Activated T-helper 17 cell treated with anti-CD3 and anti-CD28 coated beads, Interleukin-2, amount 50 U/mL, for 72 hours (primary cell): ENCODE measurements around the gene CERS3. TPM values are rescaled to one million over a fixed set of nuclear protein-coding genes. Genes with fewer than 3 reads are reported as not detected.

ENCODE experiments used
- ATAC-seq: fragments of 150-1000 bp; cut with Tn5 transposase; replicated peaks from 2 replicates; pipeline ENCODE4 v1.10.0; 2021; ENCODE audit warnings: mild to moderate bottlenecking, moderate library complexity
- H3K27ac Mint-ChIP-seq: one replicate; pipeline ENCODE4 v1.8.0; 2022; ENCODE audit warnings: mixed read lengths
- H3K27me3 Mint-ChIP-seq: one replicate; pipeline ENCODE4 v1.8.0; 2022; ENCODE audit warnings: mixed read lengths
- H3K36me3 Mint-ChIP-seq: one replicate; pipeline ENCODE4 v1.8.0; 2022; ENCODE audit warnings: low read depth, mild to moderate bottlenecking, mixed read lengths
- H3K4me1 Mint-ChIP-seq: one replicate; pipeline ENCODE4 v1.8.0; 2022; ENCODE audit warnings: mixed read lengths
- H3K4me3 Mint-ChIP-seq: one replicate; pipeline ENCODE4 v1.8.0; 2022; ENCODE audit warnings: mild to moderate bottlenecking, mixed read lengths
- H3K9me3 Mint-ChIP-seq: one replicate; pipeline ENCODE4 v1.8.0; 2022; ENCODE audit warnings: mixed read lengths
- total RNA-seq, 2 donors: library from RNA; stranded (reverse); gene quantifications; one replicate each; pipeline ENCODE4 v1.2.3, GENCODE V29; 2022

Gene CERS3
- total RNA-seq, 2 donors from 2014 or later: 0.54 to 1.0 TPM

- no peak for ATAC-seq
- no peaks in the 10 kb centered on the region for H3K27me3 Mint-ChIP-seq
- no peak overlapping the region for H3K4me3 Mint-ChIP-seq
- peaks cover 10% of the 10 kb centered on the region for H3K4me1 Mint-ChIP-seq
- H3K9me3 Mint-ChIP-seq: no peaks in the 10 kb centered on the region
- no peak overlapping the region for H3K27ac Mint-ChIP-seq
- no peaks in the 10 kb centered on the region for H3K36me3 Mint-ChIP-seq
Measured at GRCh38 chr15:100516643-100517512, 11.9 kb downstream of the CERS3 start.

GRCh38 chr15:100515758-100516157, 13.0 kb downstream of the CERS3 start:
- Mint-ChIP-seq H3K27ac (no peak overlapping the region), H3K27me3 (no peaks in the 10 kb centered on the region), H3K36me3 (no peaks in the 10 kb centered on the region), H3K4me1 (peaks cover 5% of the 10 kb centered on the region), H3K4me3 (no peak overlapping the region), H3K9me3 (no peaks in the 10 kb centered on the region)
- peak; percentile 45 for ATAC-seq

DNA sequence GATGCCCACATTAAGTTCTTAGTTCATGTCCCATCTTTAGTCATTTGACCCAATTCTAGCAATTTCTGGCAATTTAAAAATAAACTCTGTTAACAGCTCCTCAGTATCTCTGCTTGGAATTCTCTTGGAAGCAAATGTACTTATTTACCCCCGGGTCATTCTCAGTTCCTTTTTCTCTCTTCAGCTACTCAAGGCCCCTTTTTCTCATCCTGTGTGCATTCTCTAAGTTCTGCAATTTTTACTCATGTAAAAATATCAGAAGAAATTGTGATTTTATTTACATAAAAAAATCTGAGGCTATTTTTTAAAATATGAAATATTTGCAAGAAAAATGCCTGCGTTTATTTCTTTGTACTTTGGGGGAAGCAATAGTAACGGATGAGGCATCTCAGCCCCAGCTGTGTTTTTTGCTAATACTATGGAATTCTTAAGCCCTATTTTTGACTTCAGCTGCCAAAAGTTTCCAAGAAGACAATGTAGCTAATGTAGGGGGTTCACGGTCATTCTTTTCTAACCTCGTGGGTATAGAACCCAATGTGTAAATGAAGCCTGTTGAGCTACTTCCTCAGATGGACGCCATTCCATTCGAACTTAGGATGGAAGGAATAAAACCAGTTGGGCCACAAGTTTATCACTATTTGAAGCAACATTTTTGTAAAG, 20.0 kb downstream of the CERS3 start:
- ATAC-seq: no peak
- H3K4me1 Mint-ChIP-seq: no peaks in the 10 kb centered on the region
- no peaks in the 10 kb centered on the region for H3K27me3 Mint-ChIP-seq
- H3K27ac Mint-ChIP-seq: no peak overlapping the region
- no peaks in the 10 kb centered on the region for H3K36me3 Mint-ChIP-seq
- H3K4me3 Mint-ChIP-seq: no peak overlapping the region
- H3K9me3 Mint-ChIP-seq: no peaks in the 10 kb centered on the region

GRCh38 chr15:100502651-100503050, 26.1 kb downstream of the CERS3 start:
- ATAC-seq: no peak
- no peaks in the 10 kb centered on the region for H3K36me3 Mint-ChIP-seq
- H3K4me3 Mint-ChIP-seq: no peak overlapping the region
- no peaks in the 10 kb centered on the region for H3K27me3 Mint-ChIP-seq
- no peaks in the 10 kb centered on the region for H3K4me1 Mint-ChIP-seq
- no peak overlapping the region for H3K27ac Mint-ChIP-seq
- H3K9me3 Mint-ChIP-seq: no peaks in the 10 kb centered on the region

DNA sequence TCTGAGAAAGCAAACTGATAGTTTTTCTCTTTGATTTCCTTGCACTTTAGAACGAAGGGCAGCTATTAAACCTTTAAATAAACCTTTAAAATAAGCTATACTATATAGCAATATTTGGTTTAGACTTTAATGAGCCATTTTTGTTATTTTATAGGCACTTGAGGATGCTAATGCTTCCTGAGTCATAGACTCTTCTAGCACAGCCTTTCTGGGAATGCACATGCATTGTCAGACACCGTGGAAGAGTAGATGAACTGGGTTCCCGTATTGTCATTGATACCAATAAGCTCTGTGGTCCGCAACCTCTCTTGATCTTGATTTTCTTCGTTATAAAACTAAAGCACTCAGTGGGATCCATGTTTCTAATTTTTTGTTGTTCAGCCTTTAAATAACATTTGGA, 27.6 kb downstream of the CERS3 start:
- no peak overlapping the region for H3K4me3 Mint-ChIP-seq
- no peaks in the 10 kb centered on the region for H3K9me3 Mint-ChIP-seq
- H3K4me1 Mint-ChIP-seq: no peaks in the 10 kb centered on the region
- H3K27me3 Mint-ChIP-seq: no peaks in the 10 kb centered on the region
- H3K27ac Mint-ChIP-seq: no peak overlapping the region
- ATAC-seq: no peak
- no peaks in the 10 kb centered on the region for H3K36me3 Mint-ChIP-seq

- no peaks in the 10 kb centered on the region for H3K27me3 Mint-ChIP-seq
- no peak for ATAC-seq
- no peaks in the 10 kb centered on the region for H3K9me3 Mint-ChIP-seq
- no peaks in the 10 kb centered on the region for H3K4me1 Mint-ChIP-seq
- H3K36me3 Mint-ChIP-seq: no peaks in the 10 kb centered on the region
- H3K4me3 Mint-ChIP-seq: no peak overlapping the region
- H3K27ac Mint-ChIP-seq: no peak overlapping the region
Measured at GRCh38 chr15:100500226-100500990, 28.3 kb downstream of the CERS3 start.

DNA sequence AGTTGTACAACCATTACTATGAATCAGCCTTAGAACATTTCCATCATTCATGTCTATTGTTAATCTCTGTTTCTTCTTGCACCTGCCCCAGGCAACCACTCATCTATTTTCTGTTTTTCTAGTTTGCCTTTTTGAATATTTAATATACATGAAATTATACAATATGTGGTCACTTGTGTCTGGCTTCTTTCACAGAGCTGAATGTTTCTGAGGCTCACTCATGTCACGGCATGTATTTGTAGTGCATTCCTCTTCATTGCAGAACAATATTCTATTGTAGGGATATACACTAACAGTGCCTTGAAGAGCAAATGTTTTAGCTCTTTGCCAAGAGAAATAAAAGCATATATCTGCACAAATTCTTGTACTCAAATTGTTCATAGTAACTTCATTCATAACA, 32.9 kb downstream of the CERS3 start:
- no peaks in the 10 kb centered on the region for H3K36me3 Mint-ChIP-seq
- H3K4me3 Mint-ChIP-seq: no peak overlapping the region
- no peaks in the 10 kb centered on the region for H3K27me3 Mint-ChIP-seq
- H3K9me3 Mint-ChIP-seq: no peaks in the 10 kb centered on the region
- H3K4me1 Mint-ChIP-seq: no peaks in the 10 kb centered on the region
- ATAC-seq: no peak
- H3K27ac Mint-ChIP-seq: no peak overlapping the region

DNA sequence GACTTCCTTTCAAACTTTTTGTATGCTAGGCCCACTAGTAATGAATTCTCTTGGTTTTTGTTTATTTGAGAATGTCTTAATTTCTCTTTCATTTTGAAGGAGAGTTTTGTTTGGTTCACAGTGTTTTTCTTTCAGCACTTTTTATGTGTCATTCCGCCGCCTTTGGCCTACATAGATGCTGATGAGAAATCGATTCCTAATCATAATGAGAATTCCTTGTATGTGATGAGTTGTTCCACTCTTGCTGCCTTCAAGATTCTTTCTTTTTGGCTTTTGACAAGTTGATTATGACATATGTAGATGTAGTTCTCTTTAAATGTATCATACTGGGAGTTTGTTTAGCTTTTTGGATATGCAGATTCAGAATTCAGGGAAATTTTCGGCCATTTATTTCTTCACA, 35.5 kb downstream of the CERS3 start:
- Mint-ChIP-seq H3K36me3 (no peaks in the 10 kb centered on the region), H3K4me3 (no peak overlapping the region)

GRCh38 chr15:100484443-100484842, 44.3 kb downstream of the CERS3 start:
- no peak for ATAC-seq
- peaks cover under 1% of the 10 kb centered on the region for H3K36me3 Mint-ChIP-seq
- peaks cover under 1% of the 10 kb centered on the region for H3K9me3 Mint-ChIP-seq
- H3K4me3 Mint-ChIP-seq: no peak overlapping the region
- H3K27ac Mint-ChIP-seq: no peak overlapping the region
- no peaks in the 10 kb centered on the region for H3K4me1 Mint-ChIP-seq
- no peaks in the 10 kb centered on the region for H3K27me3 Mint-ChIP-seq

More for the DNA sequence above, 35.5 kb downstream of the CERS3 start:
- H3K9me3 Mint-ChIP-seq: no peaks in the 10 kb centered on the region
- ATAC-seq: peak; percentile 70
- H3K4me1 Mint-ChIP-seq: no peaks in the 10 kb centered on the region
- H3K27ac Mint-ChIP-seq: no peak overlapping the region
- no peaks in the 10 kb centered on the region for H3K27me3 Mint-ChIP-seq

DNA sequence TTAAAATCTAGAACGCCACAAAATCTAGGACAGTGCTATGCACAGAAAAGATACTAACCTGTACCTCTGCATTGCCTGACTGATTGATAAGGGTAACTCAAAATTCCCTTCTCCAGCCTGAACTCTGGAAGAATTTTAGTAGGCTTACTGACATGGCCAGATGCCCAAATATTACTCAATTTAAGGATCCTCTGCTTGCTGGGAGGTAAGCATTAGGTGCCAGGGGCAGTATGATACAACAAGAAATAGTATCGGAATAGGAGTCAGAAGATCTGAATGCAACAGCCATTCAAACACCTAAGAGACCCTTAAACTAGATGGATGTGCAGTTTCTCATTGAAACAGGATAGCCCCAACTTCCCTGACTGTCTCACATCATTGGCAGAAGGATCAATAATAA, 45.4 kb downstream of the CERS3 start:
- ATAC-seq: no peak

GRCh38 chr15:100476805-100477204, 51.9 kb downstream of the CERS3 start:
- no peaks in the 10 kb centered on the region for H3K27me3 Mint-ChIP-seq
- no peaks in the 10 kb centered on the region for H3K4me1 Mint-ChIP-seq
- peaks cover 34% of the 10 kb centered on the region for H3K9me3 Mint-ChIP-seq
- peaks cover 17% of the 10 kb centered on the region for H3K36me3 Mint-ChIP-seq
- no peak for ATAC-seq
- no peak overlapping the region for H3K27ac Mint-ChIP-seq
- H3K4me3 Mint-ChIP-seq: no peak overlapping the region

More for the DNA sequence above, 45.4 kb downstream of the CERS3 start:
- H3K9me3 Mint-ChIP-seq: peaks cover 11% of the 10 kb centered on the region
- H3K27me3 Mint-ChIP-seq: no peaks in the 10 kb centered on the region
- no peak overlapping the region for H3K4me3 Mint-ChIP-seq
- H3K4me1 Mint-ChIP-seq: no peaks in the 10 kb centered on the region
- H3K36me3 Mint-ChIP-seq: peaks cover 12% of the 10 kb centered on the region
- no peak overlapping the region for H3K27ac Mint-ChIP-seq

DNA sequence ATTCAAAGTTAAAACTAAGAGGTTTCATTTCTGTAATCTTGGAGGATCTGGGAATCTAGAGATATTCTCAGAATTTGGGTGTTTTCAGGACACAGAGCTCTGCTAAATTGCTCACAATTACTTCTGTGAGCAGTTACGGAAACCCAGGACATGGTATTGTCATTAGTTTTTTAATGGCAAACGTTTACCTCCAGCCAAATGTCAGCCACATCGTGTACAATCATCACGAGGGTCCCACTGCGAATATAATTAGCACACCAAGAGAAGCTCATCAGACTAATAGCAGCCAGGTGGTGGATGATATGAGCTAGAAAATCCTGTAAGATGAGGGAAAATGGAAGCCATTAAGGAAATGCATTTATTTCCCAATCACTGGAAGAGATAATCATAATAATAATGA, 56.0 kb downstream of the CERS3 start:
- Mint-ChIP-seq H3K36me3 (peaks cover 2% of the 10 kb centered on the region), H3K4me3 (no peak overlapping the region), H3K4me1 (no peaks in the 10 kb centered on the region), H3K27me3 (no peaks in the 10 kb centered on the region), H3K9me3 (peaks cover 17% of the 10 kb centered on the region), H3K27ac (no peak overlapping the region)
- ATAC-seq: no peak

DNA sequence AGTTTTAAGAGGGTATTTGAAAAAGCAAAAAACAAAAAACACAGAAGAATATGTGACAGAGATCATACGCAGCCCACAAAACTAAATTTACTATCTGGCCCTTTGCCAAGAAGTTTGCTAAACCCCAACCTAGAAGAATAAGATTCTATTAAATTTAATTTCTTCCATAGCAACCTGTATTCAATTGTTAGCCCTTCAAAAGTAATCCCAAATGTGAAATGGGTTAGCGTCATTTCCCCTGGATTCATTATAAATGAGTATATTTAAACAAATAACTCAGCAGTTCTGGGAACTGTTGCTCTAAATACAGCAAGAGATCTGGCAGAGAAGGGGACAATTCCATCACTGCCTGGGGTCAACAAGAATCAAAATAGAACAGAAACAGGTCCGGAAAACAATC, 56.8 kb downstream of the CERS3 start:
- no peak for ATAC-seq
- Mint-ChIP-seq H3K9me3 (peaks cover 9% of the 10 kb centered on the region), H3K27me3 (no peaks in the 10 kb centered on the region)

DNA sequence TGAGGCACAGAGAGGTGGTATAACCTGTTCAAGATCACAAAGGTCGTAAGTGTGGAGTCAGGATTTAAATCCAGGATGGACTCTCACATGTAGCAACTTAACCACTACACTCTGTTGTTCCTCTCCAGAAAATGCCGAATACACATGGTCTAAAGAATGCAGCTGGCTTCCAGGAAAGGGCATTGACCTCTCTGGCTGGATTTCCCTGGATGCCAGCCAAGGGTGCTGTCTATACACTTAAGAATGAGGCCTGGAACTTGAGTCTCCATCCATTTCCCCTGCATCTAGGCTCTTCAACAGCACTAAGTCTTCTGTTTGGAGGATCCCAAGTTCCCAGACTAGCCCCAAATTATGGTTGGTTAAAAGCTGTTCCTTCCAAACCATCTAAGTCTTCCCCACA, 60.5 kb downstream of the CERS3 start:
- H3K36me3 Mint-ChIP-seq: no peaks in the 10 kb centered on the region
- no peaks in the 10 kb centered on the region for H3K27me3 Mint-ChIP-seq
- H3K9me3 Mint-ChIP-seq: peaks cover 2% of the 10 kb centered on the region
- no peak for ATAC-seq
- H3K4me3 Mint-ChIP-seq: no peak overlapping the region
- no peak overlapping the region for H3K27ac Mint-ChIP-seq
- H3K4me1 Mint-ChIP-seq: peaks cover 7% of the 10 kb centered on the region

More for the DNA sequence above, 56.8 kb downstream of the CERS3 start:
- no peak overlapping the region for H3K27ac Mint-ChIP-seq
- H3K4me3 Mint-ChIP-seq: no peak overlapping the region
- H3K36me3 Mint-ChIP-seq: no peaks in the 10 kb centered on the region
- H3K4me1 Mint-ChIP-seq: no peaks in the 10 kb centered on the region
